Esophagus squamous epithelium (tissue), 4 donors: ENCODE data around the gene CEP44.

Experiments used
- CTCF ChIP-seq, 6 experiments: fragments of 450-650 bp in 4 of 6; fragments of 200-600 bp in 2 of 6; sonication (generic) in 2 of 6; IDR thresholded peaks; one replicate each; pipeline ENCODE4 v1.5.1; 2016 to 2019; ENCODE audit warnings: antibody characterized with exemption in 6 of 6, mild to moderate bottlenecking in 4 of 6, moderate library complexity in 4 of 6
- POLR2A ChIP-seq, 4 donors: fragments of 450-650 bp; IDR thresholded peaks; one replicate each; pipeline ENCODE4 v1.6.1; 2017; ENCODE audit warnings: antibody characterized with exemption in 4 of 4, mild to moderate bottlenecking in 4 of 4, moderate library complexity in 3 of 4

GRCh38 chr4:174358829-174359228, 75.1 kb downstream of the CEP44 start:
- TF ChIP-seq CTCF (IDR thresholded peaks at IDR 0.05): no peak
- TF ChIP-seq POLR2A (IDR thresholded peaks at IDR 0.05): no peak
